CD14-positive monocyte (primary cell): ENCODE measurements around the gene CELF5. TPM values are rescaled to one million over a fixed set of nuclear protein-coding genes. Genes with fewer than 3 reads are reported as not detected.
"Not testable (repeated sequence)": the region's sequence is repeated elsewhere in the genome, so short reads cannot be mapped to it uniquely, and the experiment has no call there.

Experiments
- DNase-seq, 3 donors: peaks; one replicate each; pipeline ENCODE4 v3.0.0-alpha.2; 2011 to 2022
- H2AFZ ChIP-seq: 2 replicates; pipeline ENCODE4 v1.6.0; 2012; ENCODE audit warnings: mild to moderate bottlenecking, low read depth, low read length, inconsistent platforms; ENCODE audit not compliant: insufficient read depth, poor library complexity, severe bottlenecking
- H3K27ac ChIP-seq, 2 donors: 1 replicate in 1 of 2; 2 replicates in 1 of 2; pipeline ENCODE4 v1.5.1; 2012 to 2013; ENCODE audit warnings: low read length in 2 of 2, control low read depth in 1 of 2, inconsistent platforms in 1 of 2, low read depth in 1 of 2, mild to moderate bottlenecking in 1 of 2
- H3K27me3 ChIP-seq, 2 donors: one replicate each; pipeline versions ENCODE4 v1.6.0 to v1.6.1; 2011 to 2013; ENCODE audit warnings: low read length in 2 of 2; ENCODE audit not compliant: control insufficient read depth in 2 of 2, insufficient read depth in 2 of 2
- H3K36me3 ChIP-seq, 2 donors: replicated peaks in 1 of 2; 1 replicate in 1 of 2; 2 replicates in 1 of 2; pipeline versions ENCODE4 v1.5.1 to v1.6.1; 2012 to 2013; ENCODE audit warnings: low read length in 2 of 2, control low read depth in 1 of 2, inconsistent platforms in 1 of 2, mild to moderate bottlenecking in 1 of 2; ENCODE audit not compliant: insufficient read depth in 2 of 2, control insufficient read depth in 1 of 2
- H3K4me1 ChIP-seq, 2 donors: 1 replicate in 1 of 2; 2 replicates in 1 of 2; pipeline versions ENCODE4 v1.5.1 to v1.6.1; 2012 to 2013; ENCODE audit warnings: low read length in 2 of 2, control low read depth in 1 of 2, inconsistent platforms in 1 of 2, mild to moderate bottlenecking in 1 of 2, moderate library complexity in 1 of 2; ENCODE audit not compliant: insufficient read depth in 2 of 2, control insufficient read depth in 1 of 2
- H3K4me2 ChIP-seq: replicated peaks from 2 replicates; pipeline ENCODE3; 2012; ENCODE audit warnings: low read length, moderate library complexity, mild to moderate bottlenecking; ENCODE audit not compliant: poor library complexity, severe bottlenecking; ENCODE audit errors: extremely low read depth
- H3K4me3 ChIP-seq, 3 experiments: fragments of 200-600 bp in 1 of 3; sonication (generic) in 1 of 3; replicated peaks in 1 of 3; 1 replicate in 2 of 3; 2 replicates in 1 of 3; pipeline ENCODE4 v1.5.1; 2011 to 2013; ENCODE audit warnings: low read length in 3 of 3, mild to moderate bottlenecking in 3 of 3, control low read depth in 2 of 3, low read depth in 2 of 3, inconsistent platforms in 1 of 3, moderate library complexity in 1 of 3
- H3K79me2 ChIP-seq: 2 replicates; pipeline ENCODE4 v1.6.0; 2012; ENCODE audit warnings: mild to moderate bottlenecking, control low read depth, inconsistent platforms, low read length, moderate library complexity; ENCODE audit not compliant: insufficient read depth
- H3K9ac ChIP-seq: 2 replicates; pipeline ENCODE4 v1.6.0; 2017; ENCODE audit warnings: low read length, mild to moderate bottlenecking; ENCODE audit not compliant: insufficient read depth, poor library complexity, severe bottlenecking
- H3K9me3 ChIP-seq, 2 donors: replicated peaks in 1 of 2; 1 replicate in 1 of 2; 2 replicates in 1 of 2; pipeline versions ENCODE4 v1.5.1 to v1.6.1; 2012 to 2013; ENCODE audit warnings: low read length in 2 of 2, control low read depth in 1 of 2; ENCODE audit not compliant: control insufficient read depth in 1 of 2, insufficient read depth in 1 of 2
- H4K20me1 ChIP-seq: 2 replicates; pipeline ENCODE4 v1.6.0; 2012; ENCODE audit warnings: mild to moderate bottlenecking, low read length, control low read depth, moderate library complexity; ENCODE audit not compliant: insufficient read depth
- H3K27ac Mint-ChIP-seq, 7 donors: one replicate each; pipeline ENCODE4 v1.8.0; 2020; ENCODE audit warnings: mild to moderate bottlenecking in 7 of 7, mixed read lengths in 7 of 7, moderate library complexity in 6 of 7, inconsistent platforms in 2 of 7
- H3K27me3 Mint-ChIP-seq, 3 donors: one replicate each; pipeline ENCODE4 v1.8.0; 2021 to 2022; ENCODE audit warnings: low read depth in 3 of 3, mild to moderate bottlenecking in 3 of 3, mixed read lengths in 3 of 3, moderate library complexity in 3 of 3, inconsistent platforms in 1 of 3
- H3K36me3 Mint-ChIP-seq, 2 donors: one replicate each; pipeline ENCODE4 v1.8.0; 2020; ENCODE audit warnings: mixed read lengths in 2 of 2, inconsistent platforms in 1 of 2, mild to moderate bottlenecking in 1 of 2
- H3K4me1 Mint-ChIP-seq: one replicate; pipeline ENCODE4 v1.8.0; 2020; ENCODE audit warnings: mild to moderate bottlenecking, mixed read lengths
- H3K4me3 Mint-ChIP-seq, 2 donors: one replicate each; pipeline ENCODE4 v1.8.0; 2020; ENCODE audit warnings: mild to moderate bottlenecking in 2 of 2, mixed read lengths in 2 of 2, moderate library complexity in 1 of 2
- H3K9me3 Mint-ChIP-seq, 7 donors: one replicate each; pipeline ENCODE4 v1.8.0; 2020 to 2022; ENCODE audit warnings: mixed read lengths in 7 of 7, mild to moderate bottlenecking in 6 of 7, moderate library complexity in 6 of 7, inconsistent platforms in 2 of 7
- WGBS: methylation state at CpG from one replicate; pipeline ENCODE4 v1.1.5; 2013; ENCODE audit warnings: missing lambda C conversion rate; ENCODE audit not compliant: insufficient coverage; 5-methylcytosine and 5-hydroxymethylcytosine counted together
- intact Hi-C, 2 donors: fragments of 100-400 bp; cut with micrococcal nuclease; formaldehyde crosslinking; loops; one replicate each; pipeline versions ENCODE4 v1.15.0 to v1.15.1; 2023
- polyA plus RNA-seq, 3 donors: library from polyadenylated mRNA; depleted of rRNA in 1 of 3; unstranded in 2 of 3; stranded (reverse) in 1 of 3; fragments of 300-500 nt in 2 of 3; fragments of >200 nt in 1 of 3; fragmentation: Illumina TruSeq in 2 of 3; gene quantifications; 1 replicate in 2 of 3; 2 replicates in 1 of 3; pipeline ENCODE4 v1.2.3, GENCODE V29; 2012 to 2021
- TF ChIP-seq, protein P1 (sequence below): fragments of 200-600 bp; IDR thresholded peaks from one replicate; pipeline ENCODE4 v1.8.0; 2022; ENCODE audit warnings: antibody characterized with exemption, mild to moderate bottlenecking

CELF5 gene
- polyA plus RNA-seq, 3 donors = not detected

DNA sequence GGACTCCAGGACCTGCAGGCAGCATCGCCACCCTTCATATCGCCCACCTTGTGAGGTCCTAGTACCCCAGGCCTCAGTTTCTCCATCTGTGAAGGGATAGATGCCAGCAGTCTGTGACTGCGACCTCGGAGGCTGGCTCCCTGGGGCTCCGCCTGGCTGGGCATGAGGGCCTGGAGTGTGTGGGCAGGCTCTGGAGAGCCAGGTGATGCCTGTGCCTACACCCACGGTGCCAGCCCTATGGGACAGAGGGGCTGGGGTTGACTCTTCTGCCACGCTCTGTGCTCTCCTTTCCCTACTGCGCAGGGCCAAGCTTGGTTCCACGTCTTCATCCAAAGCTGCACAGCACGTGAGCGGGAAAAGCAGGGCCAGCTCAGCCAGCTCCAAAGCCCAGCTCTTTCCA is 115.9 kb downstream of the CELF5 start:
- intact Hi-C loops = no loop called here
- H4K20me1 ChIP-seq = no peaks in the 10 kb centered on the region
- no peaks in the 10 kb centered on the region for H3K79me2 ChIP-seq
- Mint-ChIP-seq H3K27me3 (peaks cover 0 to 6% (median 2%) of the 10 kb centered on the region in 3 donors), H3K27ac (peak overlapping the region in 1 of 7 donors; percentile 75), H3K4me3 (no peak overlapping the region), H3K4me1 (peaks cover 21% of the 10 kb centered on the region), H3K9me3 (peaks cover 0 to 1% (median 0%) of the 10 kb centered on the region in 7 donors), H3K36me3 (no peaks in the 10 kb centered on the region)
- H3K27ac ChIP-seq = no peak overlapping the region
- H3K9me3 ChIP-seq = no peaks in the 10 kb centered on the region
- H3K4me3 ChIP-seq = no peak overlapping the region
- DNase-seq = no peak
- no peaks in the 10 kb centered on the region for H3K27me3 ChIP-seq
- TF ChIP-seq, protein P1, sequence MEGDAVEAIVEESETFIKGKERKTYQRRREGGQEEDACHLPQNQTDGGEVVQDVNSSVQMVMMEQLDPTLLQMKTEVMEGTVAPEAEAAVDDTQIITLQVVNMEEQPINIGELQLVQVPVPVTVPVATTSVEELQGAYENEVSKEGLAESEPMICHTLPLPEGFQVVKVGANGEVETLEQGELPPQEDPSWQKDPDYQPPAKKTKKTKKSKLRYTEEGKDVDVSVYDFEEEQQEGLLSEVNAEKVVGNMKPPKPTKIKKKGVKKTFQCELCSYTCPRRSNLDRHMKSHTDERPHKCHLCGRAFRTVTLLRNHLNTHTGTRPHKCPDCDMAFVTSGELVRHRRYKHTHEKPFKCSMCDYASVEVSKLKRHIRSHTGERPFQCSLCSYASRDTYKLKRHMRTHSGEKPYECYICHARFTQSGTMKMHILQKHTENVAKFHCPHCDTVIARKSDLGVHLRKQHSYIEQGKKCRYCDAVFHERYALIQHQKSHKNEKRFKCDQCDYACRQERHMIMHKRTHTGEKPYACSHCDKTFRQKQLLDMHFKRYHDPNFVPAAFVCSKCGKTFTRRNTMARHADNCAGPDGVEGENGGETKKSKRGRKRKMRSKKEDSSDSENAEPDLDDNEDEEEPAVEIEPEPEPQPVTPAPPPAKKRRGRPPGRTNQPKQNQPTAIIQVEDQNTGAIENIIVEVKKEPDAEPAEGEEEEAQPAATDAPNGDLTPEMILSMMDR = no peak
- no peak overlapping the region for H3K4me2 ChIP-seq
- WGBS = 97% methylated on average over 11 of the region's 11 CpGs
- H3K9ac ChIP-seq = no peak overlapping the region
- H3K36me3 ChIP-seq = no peaks in the 10 kb centered on the region
- peaks cover 20 to 22% of the 10 kb centered on the region in 2 donors for H3K4me1 ChIP-seq
- H2AFZ ChIP-seq = no peak overlapping the region

DNA sequence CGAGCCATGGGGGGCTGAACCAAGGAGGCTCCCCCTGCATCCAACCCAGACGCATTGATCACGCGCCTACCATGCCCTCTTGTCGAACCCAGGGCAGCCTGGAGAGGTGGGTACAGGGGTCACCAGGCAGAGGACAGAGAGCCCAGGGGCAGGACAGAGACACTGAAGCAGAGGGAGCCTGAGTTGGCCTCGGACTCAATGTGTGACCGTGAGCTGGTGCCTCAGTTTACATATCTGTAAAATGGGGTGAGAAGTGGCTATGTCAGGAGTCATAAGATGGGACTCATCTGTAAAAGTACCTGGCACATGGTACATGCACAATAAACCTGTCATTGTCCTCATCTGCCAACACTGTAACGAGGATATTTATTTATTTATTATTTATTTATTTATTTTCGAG is 117.8 kb downstream of the CELF5 start:
- no peaks in the 10 kb centered on the region for H3K36me3 ChIP-seq

DNA sequence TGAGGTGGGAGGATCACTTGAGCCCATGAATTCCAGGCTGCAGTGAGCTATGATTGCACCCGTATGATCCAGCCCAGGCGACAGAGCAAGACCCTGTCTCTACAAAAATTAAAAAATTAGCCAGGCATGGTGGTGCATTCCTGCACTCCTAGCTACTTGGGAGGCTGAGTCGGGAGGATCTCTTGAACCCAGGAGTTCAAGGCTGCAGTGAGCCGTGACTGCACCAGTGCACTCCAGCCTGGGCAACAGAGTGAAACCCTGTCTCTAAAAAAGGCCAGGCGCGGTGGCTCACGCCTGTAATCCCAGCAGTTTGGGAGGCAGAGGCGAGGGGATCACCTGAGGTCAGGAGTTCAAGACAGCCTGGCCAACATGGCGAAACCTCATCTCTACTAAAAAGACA is 118.5 kb downstream of the CELF5 start:
- DNase-seq, H3K4me3 Mint-ChIP-seq: not testable (repeated sequence)
- peaks cover 20 to 22% of the 10 kb centered on the region in 2 donors for H3K4me1 ChIP-seq

More for the DNA sequence above, 117.8 kb downstream of the CELF5 start:
- Histone ChIP-seq H4K20me1 (no peaks in the 10 kb centered on the region), H2AFZ (no peak overlapping the region), H3K4me2 (no peak overlapping the region), H3K4me1 (peaks cover 20 to 22% of the 10 kb centered on the region in 2 donors), H3K79me2 (no peaks in the 10 kb centered on the region), H3K27ac (no peak overlapping the region), H3K9me3 (no peaks in the 10 kb centered on the region), H3K27me3 (no peaks in the 10 kb centered on the region), H3K4me3 (no peak overlapping the region), H3K9ac (no peak overlapping the region)
- H3K9me3 Mint-ChIP-seq = peaks cover 0 to 1% (median 0%) of the 10 kb centered on the region in 7 donors
- no peaks in the 10 kb centered on the region for H3K36me3 Mint-ChIP-seq
- intact Hi-C loops = no loop called here
- TF ChIP-seq, protein P1 = no peak
- no peak overlapping the region for H3K27ac Mint-ChIP-seq
- WGBS = 98% methylated on average over 8 of the region's 9 CpGs
- H3K4me1 Mint-ChIP-seq = peaks cover 19% of the 10 kb centered on the region
- DNase-seq = no peak
- H3K27me3 Mint-ChIP-seq = peaks cover 3 to 6% (median 4%) of the 10 kb centered on the region in 3 donors
- H3K4me3 Mint-ChIP-seq = no peak overlapping the region

More for the DNA sequence above, 118.5 kb downstream of the CELF5 start:
- H3K9me3 ChIP-seq, H4K20me1 ChIP-seq, H3K4me2 ChIP-seq, H3K27ac ChIP-seq, H3K9ac ChIP-seq, intact Hi-C loops, H3K27me3 Mint-ChIP-seq, H3K36me3 Mint-ChIP-seq, H3K79me2 ChIP-seq, H3K36me3 ChIP-seq, H3K27ac Mint-ChIP-seq, H3K27me3 ChIP-seq, H3K9me3 Mint-ChIP-seq: not testable (repeated sequence)
- 89% methylated on average over 6 of the region's 9 CpGs for WGBS
- Histone ChIP-seq H3K4me3 (peak overlapping the region in 1 of 3 experiments; percentile 39), H2AFZ (peak overlapping the region; percentile 41)
- H3K4me1 Mint-ChIP-seq = peaks cover 19% of the 10 kb centered on the region
